ENCODE results near the gene PLXNB2. TPM values are rescaled to one million over a fixed set of nuclear protein-coding genes. Genes with fewer than 3 reads are reported as not detected.

PLXNB2 gene
- total RNA-seq = 100 to 1,000 TPM; 115 to 218 (median 154) TPM

- Histone ChIP-seq H3K4me3 (peak within 1 kb of the TSS; percentile 91 to 98 (median 94)), H3K9me3 (no peaks in the 10 kb centered on the region), H3K36me3 (peaks cover 0 to 5% (median 0%) of the 10 kb centered on the region in 4 donors), H3K27ac (replicated peaks in 1 of 4) (peak within 1 kb of the TSS; percentile 87 to 93 (median 91)), H3K27me3 (no peaks in the 10 kb centered on the region), H3K4me1 (peaks cover 56 to 74% (median 70%) of the 10 kb centered on the region in 4 donors)
- no peak for DNase-seq (ENCODE audit: extremely low spot score)
- intact Hi-C loops (cut with DNase I) = no loop called here
- WGBS = 0% methylated on average over 10 of the region's 105 CpGs
- TF ChIP-seq POLR2AphosphoS5 (IDR thresholded peaks at IDR 0.05) = peak; percentile 67 to 82
- no peak for TF ChIP-seq CTCF (IDR thresholded peaks at IDR 0.05)
These were observed at the start of gene PLXNB2 for GRCh38 chr22:50306753-50307749. PLXNB2 (minus strand) TSS chr22:50307646; CDS start chr22:50290584, 17,062 bp downstream.

- WGBS = 92% methylated on average over 1 of the region's 1 CpG
- no peaks in the 10 kb centered on the region for H3K9me3 ChIP-seq
- no peak overlapping the region for H3K27ac ChIP-seq (replicated peaks in 1 of 4)
- DNase-seq (ENCODE audit: extremely low spot score) = no peak
- no peak overlapping the region for H3K4me3 ChIP-seq
- H3K4me1 ChIP-seq = peaks cover 5 to 22% (median 10%) of the 10 kb centered on the region in 4 donors
- TF ChIP-seq CTCF (IDR thresholded peaks at IDR 0.05) (no peak), POLR2AphosphoS5 (IDR thresholded peaks at IDR 0.05) (no peak), POLR2A (IDR thresholded peaks at IDR 0.05; ENCODE audit: low read depth) (no peak), EP300 (IDR thresholded peaks at IDR 0.05) (no peak)
- intact Hi-C loops (cut with DNase I) = no loop called here
- H3K27me3 ChIP-seq = no peaks in the 10 kb centered on the region
- peaks cover 7 to 43% (median 35%) of the 10 kb centered on the region in 4 donors for H3K36me3 ChIP-seq
These were observed 49.8 kb upstream of the PLXNB2 start for GRCh38 chr22:50357222-50357621.

GRCh38 chr22:50356186-50356585 lies 48.7 kb upstream of the PLXNB2 start:
- H3K4me3 ChIP-seq = no peak overlapping the region
- TF ChIP-seq CTCF (IDR thresholded peaks at IDR 0.05) (no peak), EP300 (IDR thresholded peaks at IDR 0.05) (no peak), POLR2A (IDR thresholded peaks at IDR 0.05; ENCODE audit: low read depth) (no peak), POLR2AphosphoS5 (IDR thresholded peaks at IDR 0.05) (no peak)
- no peak for DNase-seq (ENCODE audit: extremely low spot score)
- H3K27ac ChIP-seq (replicated peaks in 1 of 4) = no peak overlapping the region
- no peaks in the 10 kb centered on the region for H3K27me3 ChIP-seq
- intact Hi-C loops (cut with DNase I) = no loop called here
- H3K9me3 ChIP-seq = no peaks in the 10 kb centered on the region
- peaks cover 0 to 13% (median 3%) of the 10 kb centered on the region in 4 donors for H3K4me1 ChIP-seq
- WGBS = 94% methylated on average over 8 of the region's 8 CpGs
- peaks cover 14 to 43% (median 39%) of the 10 kb centered on the region in 4 donors for H3K36me3 ChIP-seq

- Histone ChIP-seq H3K4me1 (peaks cover 0 to 22% (median 22%) of the 10 kb centered on the region in 4 donors), H3K27me3 (no peaks in the 10 kb centered on the region), H3K9me3 (no peaks in the 10 kb centered on the region), H3K27ac (replicated peaks in 1 of 4) (no peak overlapping the region), H3K4me3 (no peak overlapping the region), H3K36me3 (peaks cover 6 to 19% (median 17%) of the 10 kb centered on the region in 4 donors)
- 70% methylated on average over 2 of the region's 2 CpGs for WGBS
- TF ChIP-seq CTCF (IDR thresholded peaks at IDR 0.05) (no peak), POLR2A (IDR thresholded peaks at IDR 0.05; ENCODE audit: low read depth) (no peak), POLR2AphosphoS5 (IDR thresholded peaks at IDR 0.05) (no peak), EP300 (IDR thresholded peaks at IDR 0.05) (no peak)
- no peak for DNase-seq (ENCODE audit: extremely low spot score)
- intact Hi-C loops (cut with DNase I) = no loop called here
These were observed 40.6 kb upstream of the PLXNB2 start for GRCh38 chr22:50348058-50348457.
